ENCODE measurements around the gene KCNIP1. TPM values are rescaled to one million over a fixed set of nuclear protein-coding genes. Genes with fewer than 3 reads are reported as not detected.

Gene KCNIP1
- total RNA-seq, 1 donor from 2014 or later: 2.1 TPM

DNA sequence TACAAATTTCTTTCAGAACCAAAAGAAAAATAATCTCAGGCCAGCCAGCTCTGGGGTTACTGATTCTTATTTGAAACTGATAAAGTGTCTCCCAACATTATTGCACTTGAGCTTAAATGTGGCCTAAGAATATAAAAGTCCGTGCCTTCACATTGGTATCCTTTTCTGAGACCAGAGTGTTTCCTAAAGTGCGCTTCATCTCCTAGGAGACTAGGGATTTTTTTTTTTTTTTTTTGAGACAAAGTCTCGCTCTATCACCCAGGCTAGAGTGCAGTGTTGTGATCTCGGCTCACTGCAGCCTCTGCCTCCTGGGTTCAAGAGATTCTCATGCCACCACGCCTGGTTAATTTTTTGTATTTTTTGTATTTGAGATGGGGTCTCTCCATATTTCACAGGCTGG, 23.6 kb upstream of the KCNIP1 start:
- intact Hi-C loops (cut with DNase I): no loop called here
- no peak for ATAC-seq
- DNase-seq (ENCODE audit: low spot score): no peak

DNA sequence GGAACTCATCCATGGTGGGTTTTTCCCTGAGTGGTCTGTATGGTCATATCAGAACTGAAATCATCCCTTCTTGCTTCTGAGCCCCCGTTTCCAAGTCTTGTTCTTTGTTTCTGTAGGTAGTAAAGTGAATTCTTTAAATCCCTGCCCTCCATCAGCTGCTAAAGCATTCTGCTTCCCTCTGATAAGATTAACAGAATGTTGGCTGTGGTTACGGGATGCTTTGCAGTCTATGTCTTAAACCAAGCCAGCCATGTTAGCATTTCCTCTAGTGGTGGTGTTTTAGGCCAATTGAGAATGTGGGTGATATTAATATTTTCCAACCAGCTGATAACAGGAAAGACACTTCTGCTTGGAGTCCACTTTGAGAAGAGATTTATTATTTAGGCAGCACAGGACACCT, 22.0 kb upstream of the KCNIP1 start:
- ATAC-seq: no peak
- DNase-seq (ENCODE audit: low spot score): no peak
- intact Hi-C loops (cut with DNase I): no loop called here

DNA sequence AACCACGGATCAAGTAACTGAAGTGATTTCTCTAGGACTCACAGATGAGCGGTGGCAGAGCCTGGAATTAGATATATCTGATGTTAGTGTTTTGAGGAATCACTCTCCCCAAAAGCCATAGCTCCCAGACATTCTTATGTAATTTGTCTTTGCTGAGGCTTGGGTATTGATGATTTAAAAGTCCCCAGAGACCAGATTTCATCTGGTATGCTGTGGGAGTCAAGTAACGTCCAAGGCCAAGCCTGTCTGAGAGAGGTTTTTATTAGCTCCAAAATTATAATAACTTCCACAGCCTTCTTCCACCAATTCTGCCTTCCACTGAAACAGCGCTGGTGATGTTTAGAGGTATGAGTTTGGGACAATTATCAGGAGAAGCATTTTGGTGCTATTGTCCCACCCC, 21.3 kb upstream of the KCNIP1 start:
- intact Hi-C loops (cut with DNase I): no loop called here
- no peak for DNase-seq (ENCODE audit: low spot score)

DNA sequence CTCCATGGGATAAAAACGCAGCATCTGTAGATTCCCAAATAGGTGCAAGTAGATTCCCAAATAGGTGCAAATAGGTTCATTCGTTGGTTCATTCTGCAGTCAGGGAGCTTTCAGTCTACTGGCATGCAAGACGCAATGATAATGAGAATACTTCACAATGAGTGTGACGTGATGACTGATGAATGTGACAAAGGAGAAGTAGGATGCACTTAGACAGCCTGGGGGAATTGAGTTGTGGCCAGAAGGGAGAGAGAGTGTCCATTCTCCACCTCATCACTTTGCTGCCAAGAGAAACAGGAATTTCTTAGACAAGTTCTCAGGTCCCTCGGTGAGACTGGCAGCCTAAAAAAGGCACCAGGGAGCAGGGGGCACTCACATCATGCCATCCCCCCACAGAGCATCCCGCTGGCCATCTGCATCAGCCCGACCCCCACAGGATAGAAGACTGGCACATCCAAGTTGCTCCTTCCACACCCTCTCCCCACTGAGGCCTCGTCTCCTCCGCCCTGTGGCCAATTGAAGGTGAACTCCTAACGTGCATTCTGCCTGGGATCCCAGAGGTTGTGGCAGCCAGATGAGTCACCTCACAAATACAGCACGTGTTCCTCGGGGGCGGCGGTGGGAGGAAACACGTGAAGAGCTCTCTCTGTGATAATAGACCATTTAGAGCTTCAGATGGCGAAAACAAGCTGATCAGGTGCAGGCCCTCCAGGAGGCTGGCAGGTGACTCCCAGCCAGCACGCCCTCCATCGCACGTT, 19.9 kb upstream of the KCNIP1 start:
- DNase-seq (ENCODE audit: low spot score) (no peak), ATAC-seq (no peak)
- intact Hi-C loops (cut with DNase I): no loop called here

More for the DNA sequence above, 21.3 kb upstream of the KCNIP1 start:
- no peak for ATAC-seq

DNA sequence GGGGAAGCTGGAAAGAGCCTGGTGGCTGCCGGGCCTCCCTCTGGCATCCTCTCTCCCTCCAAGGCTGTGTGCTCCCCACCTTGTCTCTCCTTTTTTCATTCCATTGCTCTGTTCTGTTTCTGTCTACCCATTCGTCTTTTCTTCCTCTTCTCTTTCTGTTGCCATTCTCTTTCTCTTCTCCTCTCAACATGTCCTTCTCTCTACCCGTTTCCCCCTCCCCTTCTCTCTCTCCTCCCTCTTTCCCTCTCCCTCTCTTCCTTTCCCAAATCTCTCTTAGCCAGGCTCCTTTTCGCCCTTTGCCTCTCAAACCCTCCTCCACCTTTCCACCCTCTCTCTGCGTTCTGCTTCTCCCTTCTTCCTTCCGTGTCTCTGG, 19.4 kb upstream of the KCNIP1 start:
- ATAC-seq: no peak

DNA sequence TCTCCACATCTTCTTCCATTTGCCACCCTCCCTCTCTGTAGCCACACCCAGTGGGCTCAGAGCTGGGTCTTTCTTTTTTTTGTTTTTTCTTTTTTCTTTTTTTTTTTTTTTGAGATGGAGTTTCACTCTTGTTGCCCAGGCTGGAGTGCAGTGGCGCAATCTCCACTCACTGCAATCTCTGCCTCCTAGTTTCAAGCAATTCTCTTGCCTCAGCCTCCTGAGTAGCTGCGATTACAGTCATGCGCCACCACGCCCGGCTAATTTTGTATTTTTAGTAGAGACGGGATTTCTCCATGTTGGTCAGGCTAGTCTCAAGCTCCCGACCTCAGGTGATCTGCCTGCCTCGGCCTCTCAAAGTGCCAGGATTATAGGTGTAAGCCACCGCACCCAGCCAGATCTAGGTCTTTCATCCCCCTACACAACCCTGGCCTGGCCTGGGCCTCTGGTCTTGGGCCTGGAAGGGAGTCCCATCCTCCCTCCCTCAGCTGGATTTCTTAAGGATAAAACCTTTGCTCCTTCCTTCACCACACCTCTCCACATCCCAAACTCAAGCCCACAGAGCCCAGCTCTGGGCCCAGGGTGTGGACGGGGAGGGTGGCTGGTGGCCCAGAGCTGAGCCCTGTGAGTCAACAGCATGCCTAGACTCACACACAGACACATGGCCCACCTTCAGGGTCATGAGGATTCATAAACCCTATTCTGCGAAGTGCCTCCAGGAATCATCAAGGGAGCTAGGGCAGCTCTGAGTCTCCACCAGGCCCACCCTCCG, 18.8 kb upstream of the KCNIP1 start:
- ATAC-seq (peak; percentile 18), DNase-seq (ENCODE audit: low spot score) (no peak)
- intact Hi-C loops (cut with DNase I): no loop called here

More for the DNA sequence above, 19.4 kb upstream of the KCNIP1 start:
- DNase-seq (ENCODE audit: low spot score): no peak
- intact Hi-C loops (cut with DNase I): no loop called here

DNA sequence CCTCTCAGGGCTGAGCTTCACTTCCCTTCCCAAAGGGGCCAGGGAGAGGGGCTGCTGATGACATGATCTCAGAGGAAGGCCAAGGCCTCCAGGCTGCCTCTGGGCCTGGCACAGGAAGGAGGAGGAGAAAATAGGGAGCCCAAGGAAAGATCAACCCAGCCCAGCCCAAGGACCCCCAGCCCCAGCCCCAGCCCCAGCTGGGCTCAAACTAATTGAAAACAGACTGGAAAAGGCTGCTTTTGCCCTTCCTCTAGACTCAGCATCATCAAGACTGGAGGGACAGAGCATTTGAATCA, 18.3 kb upstream of the KCNIP1 start:
- intact Hi-C loops (cut with DNase I): no loop called here
- ATAC-seq (no peak), DNase-seq (ENCODE audit: low spot score) (no peak)

DNA sequence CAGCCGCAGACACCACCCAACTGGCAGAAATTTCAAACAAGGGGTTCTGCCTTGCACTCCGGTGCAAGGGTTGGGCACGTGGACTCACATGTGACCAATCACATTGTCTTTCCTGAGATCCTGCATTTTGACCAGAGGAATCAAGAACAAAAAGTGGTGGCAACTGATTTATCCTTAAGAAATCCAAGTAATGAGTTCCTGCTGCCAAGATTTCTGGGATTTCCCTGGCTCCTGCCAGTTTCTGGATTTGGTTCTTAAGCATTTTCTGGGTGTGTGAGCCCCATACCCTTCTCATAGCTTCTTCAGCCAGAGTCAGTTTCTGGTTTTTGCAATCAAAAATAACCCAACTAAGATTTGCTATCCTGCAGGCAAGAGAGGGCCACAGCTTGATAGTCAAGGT, 17.4 kb upstream of the KCNIP1 start:
- ATAC-seq (no peak), DNase-seq (ENCODE audit: low spot score) (no peak)
- intact Hi-C loops (cut with DNase I): no loop called here

DNA sequence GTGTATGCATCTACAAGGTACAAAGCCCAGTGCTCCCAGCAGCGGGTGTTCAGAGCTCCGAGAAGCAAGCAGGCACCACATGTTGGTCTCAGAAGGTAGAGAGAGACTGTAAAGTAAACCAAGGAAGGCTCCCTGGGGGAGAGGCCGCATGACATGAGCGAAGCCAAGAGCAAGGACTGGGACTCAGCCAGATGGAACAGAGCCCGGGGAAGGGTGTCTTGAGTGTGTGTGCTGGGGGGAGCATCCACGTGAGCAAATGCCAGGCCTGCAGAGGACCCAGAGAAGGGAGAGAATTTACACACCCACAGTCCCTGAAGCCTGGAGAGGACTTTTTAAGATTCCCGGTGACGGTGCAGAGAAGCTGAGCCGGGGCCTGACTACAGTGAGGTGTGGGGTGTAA, 15.2 kb upstream of the KCNIP1 start:
- no peak for DNase-seq (ENCODE audit: low spot score)
- intact Hi-C loops (cut with DNase I): no loop called here
- ATAC-seq: no peak

DNA sequence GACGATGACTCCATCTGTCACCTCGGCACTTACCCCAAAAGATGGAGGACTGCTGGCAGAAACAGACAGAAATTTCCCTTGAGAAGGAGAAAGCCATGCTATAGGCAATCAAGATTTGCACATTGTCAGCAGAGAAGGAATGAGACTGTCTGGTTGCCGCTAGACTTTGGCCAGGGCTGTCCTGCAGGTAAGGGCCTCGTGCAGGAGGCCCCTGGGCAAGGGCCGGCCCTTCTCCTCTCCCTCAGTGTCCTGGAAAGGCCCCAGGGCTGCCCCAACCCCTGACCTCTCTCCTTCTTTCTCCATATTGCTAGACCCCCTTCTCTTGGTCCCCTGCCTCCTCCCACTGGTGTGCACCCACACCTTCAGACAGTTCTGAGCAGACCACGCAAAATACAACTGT, 14.6 kb upstream of the KCNIP1 start:
- no peak for DNase-seq (ENCODE audit: low spot score)

DNA sequence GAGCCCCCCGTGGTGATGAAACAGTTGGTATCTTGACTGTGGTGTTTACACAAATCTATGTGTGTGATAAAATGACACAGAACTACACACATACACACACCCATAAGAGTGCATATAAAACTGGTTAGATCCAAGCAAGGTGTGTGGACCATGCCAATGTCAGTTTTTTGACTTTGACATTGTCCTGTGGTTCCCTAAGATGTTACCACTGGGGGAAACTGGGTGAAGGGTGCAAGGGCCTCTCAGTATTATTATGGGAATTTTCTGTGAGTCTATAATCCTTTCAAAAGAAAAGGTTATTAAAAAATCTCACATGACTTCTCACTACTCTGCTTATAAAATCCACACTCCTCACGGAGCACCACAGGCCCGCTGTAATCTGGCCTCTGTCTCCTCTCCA, 13.4 kb upstream of the KCNIP1 start:
- DNase-seq (ENCODE audit: low spot score): no peak
- ATAC-seq: no peak
- intact Hi-C loops (cut with DNase I): no loop called here

More for the DNA sequence above, 14.6 kb upstream of the KCNIP1 start:
- no peak for ATAC-seq
- intact Hi-C loops (cut with DNase I): no loop called here

DNA sequence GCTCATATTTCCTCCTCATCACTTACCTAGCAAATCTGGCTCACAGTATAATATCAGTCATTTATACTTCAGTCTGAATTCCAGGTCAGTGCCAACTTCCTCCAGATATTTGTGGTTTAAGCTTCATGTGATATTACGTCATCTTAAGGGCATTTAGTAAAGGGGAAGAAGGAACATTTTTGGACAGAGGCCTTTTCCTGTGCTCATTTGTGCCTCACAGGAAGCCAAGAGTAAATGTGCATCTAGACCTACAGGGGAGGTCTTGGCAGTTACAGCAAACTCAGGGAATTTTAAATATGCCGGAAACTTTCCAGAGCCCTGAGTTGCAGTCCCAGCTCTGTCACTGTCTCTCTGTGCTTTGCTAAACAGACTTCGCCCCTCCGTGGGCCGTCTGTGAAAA, 12.3 kb upstream of the KCNIP1 start:
- DNase-seq (ENCODE audit: low spot score) (no peak), ATAC-seq (peak; percentile 84)
- intact Hi-C loops (cut with DNase I): no loop called here

DNA sequence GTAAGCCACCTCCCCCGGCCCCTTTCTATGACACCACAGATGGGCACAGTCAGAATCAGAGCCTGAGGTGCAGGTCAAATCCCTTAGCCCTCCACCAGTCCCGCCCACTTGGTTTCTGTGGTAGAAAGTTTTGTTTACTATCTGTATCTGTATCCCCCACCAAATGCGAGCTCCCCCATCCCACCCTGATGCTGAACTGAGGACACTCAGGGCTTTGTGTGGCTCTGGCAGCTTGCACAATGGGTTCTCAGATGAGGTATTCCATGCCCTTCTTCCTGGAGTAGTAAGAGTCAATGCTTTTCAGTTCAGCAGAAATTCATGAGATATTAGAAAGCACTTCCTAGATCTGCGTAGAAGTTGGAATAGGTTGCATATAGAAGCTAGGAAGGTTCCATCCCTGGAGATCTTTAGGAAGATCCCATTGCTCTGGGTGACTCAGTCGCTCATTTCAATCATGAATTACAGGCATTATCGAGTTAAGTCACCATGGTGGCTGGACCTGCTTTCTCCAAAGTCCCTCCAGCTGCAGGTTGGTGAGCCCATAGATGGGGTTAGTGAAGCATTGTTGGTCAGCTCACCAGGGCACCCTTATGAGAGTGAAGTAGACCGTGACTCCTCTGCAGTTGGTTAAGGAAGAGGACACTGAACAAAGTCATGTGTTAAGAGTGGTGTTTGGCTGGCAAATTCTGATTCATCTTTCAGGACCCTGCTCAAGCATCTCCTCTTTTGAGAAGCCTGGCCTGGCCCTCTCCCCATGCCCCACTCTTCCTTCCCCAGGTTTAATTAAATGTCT, 10.6 kb upstream of the KCNIP1 start:
- intact Hi-C loops (cut with DNase I): no loop called here
- ATAC-seq (no peak), DNase-seq (ENCODE audit: low spot score) (no peak)

DNA sequence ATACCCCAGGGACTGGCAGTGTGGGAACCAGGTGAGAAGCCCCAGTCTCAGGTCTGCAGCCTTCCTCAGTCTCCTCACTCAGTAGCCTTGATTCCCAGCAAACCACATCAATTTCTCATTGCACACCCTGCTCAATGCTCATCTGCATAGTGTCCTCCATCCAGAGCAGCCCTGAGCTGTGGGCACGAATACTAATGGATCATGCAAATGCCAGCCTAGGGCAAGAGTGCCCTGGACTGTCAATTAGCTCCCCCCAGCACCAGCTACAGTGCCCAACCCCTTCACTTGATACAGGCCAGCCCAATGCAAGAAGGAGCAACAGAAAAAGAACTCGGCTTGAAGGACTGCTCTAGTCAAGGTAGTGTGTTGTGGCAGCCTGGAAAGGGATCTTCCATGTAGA, 9.8 kb upstream of the KCNIP1 start:
- ATAC-seq: no peak
- DNase-seq (ENCODE audit: low spot score): no peak
- intact Hi-C loops (cut with DNase I): no loop called here

DNA sequence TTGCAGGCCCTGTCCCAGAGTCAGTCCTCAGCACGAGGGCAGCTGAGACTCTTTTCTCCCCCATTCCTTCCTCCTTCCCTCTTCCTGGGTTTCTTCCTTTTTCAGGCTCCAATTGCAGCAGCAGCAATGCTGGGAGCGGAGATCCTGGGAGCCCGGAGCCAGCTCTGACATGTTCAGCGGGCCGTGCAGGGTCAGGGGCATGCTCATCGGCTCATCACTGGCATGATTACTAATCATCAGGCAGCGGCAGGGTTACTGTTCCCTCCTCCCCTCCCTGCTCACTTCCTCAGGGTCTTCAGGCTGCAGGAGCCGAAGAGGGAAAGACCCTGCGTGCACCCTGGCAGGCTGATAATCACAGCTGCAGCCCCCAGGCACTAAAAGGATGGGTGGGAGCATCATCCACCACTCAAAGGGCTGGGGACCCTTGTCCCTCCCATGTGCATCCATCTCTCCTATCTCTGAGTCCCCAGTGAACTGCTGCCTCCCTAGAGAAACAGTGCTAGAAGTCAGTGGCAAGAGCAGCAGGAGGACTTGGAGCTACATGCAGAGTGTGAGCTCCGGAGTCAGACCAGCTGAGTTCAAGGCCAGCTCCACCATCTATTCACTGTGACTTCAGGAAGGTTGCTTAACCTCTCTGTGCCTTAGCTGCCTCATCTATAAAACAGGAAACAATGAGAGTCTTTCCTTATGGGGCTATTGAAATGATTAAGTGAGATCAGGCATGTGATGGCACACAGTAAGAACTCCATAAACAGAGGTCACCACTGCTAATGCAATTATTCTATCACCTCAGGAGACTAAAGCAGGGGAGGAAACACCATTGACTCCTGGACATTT, 7.8 kb upstream of the KCNIP1 start:
- intact Hi-C loops (cut with DNase I): no loop called here
- DNase-seq (ENCODE audit: low spot score) (no peak), ATAC-seq (no peak)

DNA sequence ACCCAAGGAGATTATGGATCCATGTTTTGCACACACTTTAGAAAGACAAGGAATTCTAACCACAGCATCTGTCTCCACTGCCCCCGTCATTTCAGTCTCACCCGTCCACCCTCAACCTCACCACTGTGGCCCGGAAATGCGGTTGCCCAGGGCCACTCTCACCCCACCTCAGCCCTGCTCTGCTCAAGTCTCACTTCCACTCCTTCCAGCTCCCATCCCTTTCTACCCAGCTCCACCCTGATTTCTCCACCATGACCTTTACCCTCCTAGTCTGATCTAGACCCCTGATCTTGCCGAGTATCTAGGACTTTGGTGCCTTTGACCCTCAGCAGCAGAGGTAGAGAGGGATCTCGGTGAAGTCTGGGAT, 7.2 kb upstream of the KCNIP1 start:
- intact Hi-C loops (cut with DNase I): no loop called here
- ATAC-seq (no peak), DNase-seq (ENCODE audit: low spot score) (no peak)

DNA sequence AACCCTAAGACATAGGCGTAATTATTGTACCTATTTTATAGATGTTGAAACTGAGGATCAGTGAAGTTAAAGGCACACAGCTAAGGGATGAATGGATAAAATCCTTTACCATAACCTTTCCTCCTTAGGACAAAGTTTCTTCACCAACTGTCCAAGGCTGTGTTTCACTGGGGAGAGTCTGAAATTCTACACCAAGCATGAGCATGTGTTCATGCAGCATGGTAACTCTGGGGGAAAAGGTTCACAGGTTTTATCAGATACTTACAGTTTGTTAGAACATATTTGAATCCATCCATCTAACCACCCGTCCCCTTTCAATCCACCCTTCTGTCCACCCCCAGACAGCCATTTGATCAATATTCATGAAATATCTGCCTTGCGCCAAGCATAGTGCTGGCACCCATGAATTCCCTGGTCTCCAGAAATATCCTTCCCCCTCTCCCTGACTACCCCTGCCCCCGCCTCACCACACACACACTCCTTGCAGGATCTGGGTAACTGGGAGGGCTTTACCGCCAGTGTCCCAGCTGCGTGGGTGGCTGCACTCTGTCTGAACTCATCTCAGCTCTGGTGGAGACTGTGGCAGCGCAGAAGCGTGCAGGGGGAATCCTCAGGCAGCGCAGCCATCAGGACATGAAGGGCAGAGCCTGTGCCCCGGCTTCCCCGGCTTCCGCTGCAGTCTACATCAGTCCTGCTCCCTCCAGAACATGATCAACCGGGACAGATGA, 6.3 kb upstream of the KCNIP1 start:
- ATAC-seq (peak; percentile 55), DNase-seq (ENCODE audit: low spot score) (no peak)
- intact Hi-C loops (cut with DNase I): no loop called here

DNA sequence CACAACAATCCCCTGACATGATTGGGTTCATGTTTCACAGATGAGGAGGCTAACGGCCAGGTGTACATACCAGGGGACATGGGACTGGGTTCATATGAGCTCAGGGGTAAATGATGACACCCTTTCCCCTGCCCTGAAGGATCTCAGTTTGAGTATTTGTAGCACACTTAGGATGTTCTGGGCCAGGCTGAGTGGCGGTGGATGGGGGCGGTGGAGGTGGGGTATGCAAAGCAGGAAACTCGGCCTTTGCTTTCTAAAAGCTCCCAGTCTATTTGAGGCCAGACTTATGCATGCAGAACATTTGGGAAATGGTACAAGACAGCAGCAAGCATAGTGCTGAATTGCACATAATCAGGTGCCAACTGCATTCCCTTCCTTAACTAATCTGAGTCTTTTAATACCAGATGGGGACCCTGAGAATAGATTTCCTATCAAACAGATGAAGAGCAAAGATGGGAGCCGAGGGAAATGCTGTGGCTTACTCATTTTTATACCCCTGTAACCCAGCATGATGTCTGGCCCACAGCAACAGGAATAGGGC, 4.9 kb upstream of the KCNIP1 start:
- no peak for DNase-seq (ENCODE audit: low spot score)
- intact Hi-C loops (cut with DNase I): no loop called here
- ATAC-seq: no peak

Data from sciatic nerve (tissue), 2 donors.